ENCODE measurements around the gene SETD2. TPM values are rescaled to one million over a fixed set of nuclear protein-coding genes. Genes with fewer than 3 reads are reported as not detected.

Gene SETD2
- total RNA-seq, 2 experiments from 2014 or later: 87.3 to 87.4 TPM

DNA sequence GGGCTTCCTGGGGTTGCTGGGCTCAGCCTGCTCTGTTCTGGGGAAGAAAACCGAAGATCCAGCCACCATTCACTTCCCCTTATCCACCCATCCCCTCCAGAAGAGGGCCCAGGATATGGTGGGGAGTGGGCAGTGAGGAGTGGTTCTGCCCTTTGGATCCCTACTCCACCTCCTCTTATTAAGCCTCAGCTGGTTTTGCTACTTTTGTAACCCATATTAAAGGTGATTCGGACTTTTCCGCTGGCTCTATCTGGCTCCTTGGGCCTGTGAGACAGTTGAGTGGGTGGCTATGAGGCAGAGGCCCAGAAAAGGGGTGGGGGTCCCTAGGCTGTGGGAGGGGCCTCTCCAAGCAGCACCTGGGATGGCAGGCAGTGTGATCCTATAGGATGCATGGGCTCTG lies 150.7 kb downstream of the SETD2 start:
- peaks cover 23% of the 10 kb centered on the region for H3K4me1 ChIP-seq (ENCODE audit: insufficient read depth, low read length)
- CTCF ChIA-PET: interaction anchor here (0.5 kb wide), 1 partner anchor 119 kb away, joined by 6 read pairs; no protein-coding TSS in a partner anchor
- Mint-ChIP-seq H3K27ac (peak overlapping the region; percentile 73), H3K36me3 (ENCODE audit: low read depth) (peaks cover 44% of the 10 kb centered on the region), H3K27me3 (no peaks in the 10 kb centered on the region), H3K9me3 (no peaks in the 10 kb centered on the region), H3K4me1 (ENCODE audit: low read depth) (peaks cover 30% of the 10 kb centered on the region), H3K4me3 (no peak overlapping the region)
- H3K4me3 ChIP-seq (ENCODE audit: low read length): no peak overlapping the region
- intact Hi-C loops (cut with DNase I, micrococcal nuclease): loop anchor here in 1 of 2 experiments (5.0 kb wide), 2 partner anchors 46 to 309 kb away; no protein-coding TSS in a partner anchor
- TF ChIP-seq, protein P1, sequence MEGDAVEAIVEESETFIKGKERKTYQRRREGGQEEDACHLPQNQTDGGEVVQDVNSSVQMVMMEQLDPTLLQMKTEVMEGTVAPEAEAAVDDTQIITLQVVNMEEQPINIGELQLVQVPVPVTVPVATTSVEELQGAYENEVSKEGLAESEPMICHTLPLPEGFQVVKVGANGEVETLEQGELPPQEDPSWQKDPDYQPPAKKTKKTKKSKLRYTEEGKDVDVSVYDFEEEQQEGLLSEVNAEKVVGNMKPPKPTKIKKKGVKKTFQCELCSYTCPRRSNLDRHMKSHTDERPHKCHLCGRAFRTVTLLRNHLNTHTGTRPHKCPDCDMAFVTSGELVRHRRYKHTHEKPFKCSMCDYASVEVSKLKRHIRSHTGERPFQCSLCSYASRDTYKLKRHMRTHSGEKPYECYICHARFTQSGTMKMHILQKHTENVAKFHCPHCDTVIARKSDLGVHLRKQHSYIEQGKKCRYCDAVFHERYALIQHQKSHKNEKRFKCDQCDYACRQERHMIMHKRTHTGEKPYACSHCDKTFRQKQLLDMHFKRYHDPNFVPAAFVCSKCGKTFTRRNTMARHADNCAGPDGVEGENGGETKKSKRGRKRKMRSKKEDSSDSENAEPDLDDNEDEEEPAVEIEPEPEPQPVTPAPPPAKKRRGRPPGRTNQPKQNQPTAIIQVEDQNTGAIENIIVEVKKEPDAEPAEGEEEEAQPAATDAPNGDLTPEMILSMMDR (IDR thresholded peaks at IDR 0.05): no peak
- ATAC-seq (ENCODE audit: poor library complexity) (no peak), DNase-seq (no peak)
- H3K36me3 ChIP-seq (ENCODE audit: insufficient read depth, low read length): peaks cover 48% of the 10 kb centered on the region
- no peaks in the 10 kb centered on the region for H3K9me3 ChIP-seq (ENCODE audit: control insufficient read depth in 1 of 2, insufficient read depth in 1 of 2, low read length in 2 of 2)
- no peaks in the 10 kb centered on the region for H3K27me3 ChIP-seq (ENCODE audit: control insufficient read depth in 1 of 2, insufficient read depth in 2 of 2, low read length in 2 of 2)
- POLR2A ChIA-PET: no interaction called here
- H3K27ac ChIP-seq (ENCODE audit: low read depth in 1 of 2, low read length in 2 of 2): no peak overlapping the region

DNA sequence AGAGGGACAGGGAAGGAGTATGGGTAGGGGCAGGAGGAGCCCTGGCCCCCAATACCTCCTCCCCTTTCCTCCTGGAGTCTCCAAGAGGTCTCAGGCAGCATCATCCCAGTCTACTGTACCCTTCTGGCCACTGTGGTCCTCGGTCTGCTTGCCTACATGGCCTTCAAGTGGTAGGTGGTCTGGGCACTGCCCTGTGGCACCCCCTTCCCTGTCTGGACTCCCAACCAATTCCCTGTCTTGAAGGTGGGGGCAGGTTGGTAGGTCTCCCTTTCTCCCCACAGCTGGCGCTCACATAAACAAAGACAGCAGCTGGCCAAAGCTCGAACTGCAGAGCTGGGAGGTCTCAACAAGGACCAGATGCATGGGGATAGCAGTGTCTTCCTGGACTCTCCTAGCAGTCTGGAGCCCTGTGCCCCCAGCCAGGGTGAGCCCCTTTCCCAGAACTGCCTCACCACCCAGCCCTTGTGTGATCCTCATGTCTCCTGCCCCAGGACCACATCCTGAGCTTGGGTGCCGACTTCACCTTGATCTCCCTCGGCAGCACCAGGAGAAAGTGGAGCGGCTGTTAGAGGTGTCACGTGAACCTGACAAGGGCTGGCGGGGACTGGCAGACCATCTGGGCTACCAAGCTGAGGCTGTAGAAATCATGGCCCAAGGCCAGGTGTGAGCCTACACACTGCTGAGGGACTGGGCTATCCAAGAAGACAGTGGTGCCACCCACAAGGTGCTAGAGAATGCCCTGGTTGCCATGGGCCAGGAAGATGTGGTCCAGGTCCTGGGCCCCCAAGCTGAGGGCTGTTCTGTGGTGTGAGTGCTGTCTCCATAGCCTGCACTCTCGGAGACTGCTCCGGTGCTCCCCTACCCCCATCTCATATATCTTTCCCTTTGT lies 151.3 kb downstream of the SETD2 start:
- Mint-ChIP-seq H3K4me1 (ENCODE audit: low read depth) (peaks cover 23% of the 10 kb centered on the region), H3K9me3 (no peaks in the 10 kb centered on the region), H3K36me3 (ENCODE audit: low read depth) (peaks cover 38% of the 10 kb centered on the region), H3K27ac (peak overlapping the region; percentile 73), H3K4me3 (peak overlapping the region; percentile 42), H3K27me3 (no peaks in the 10 kb centered on the region)
- intact Hi-C loops (cut with DNase I, micrococcal nuclease): loop anchor here in 1 of 2 experiments (5.0 kb wide), 2 partner anchors 45 to 310 kb away; no protein-coding TSS in a partner anchor
- peaks cover 48% of the 10 kb centered on the region for H3K36me3 ChIP-seq (ENCODE audit: insufficient read depth, low read length)
- H3K27me3 ChIP-seq (ENCODE audit: control insufficient read depth in 1 of 2, insufficient read depth in 2 of 2, low read length in 2 of 2): no peaks in the 10 kb centered on the region
- DNase-seq (no peak), ATAC-seq (ENCODE audit: poor library complexity) (no peak)
- ChIA-PET POLR2A (no interaction called here), CTCF (interaction anchor here (0.5 kb wide), 1 partner anchor 118 kb away, joined by 6 read pairs; no protein-coding TSS in a partner anchor)
- H3K27ac ChIP-seq (ENCODE audit: low read depth in 1 of 2, low read length in 2 of 2): peak overlapping the region in 1 of 2 donors; percentile 9
- H3K4me1 ChIP-seq (ENCODE audit: insufficient read depth, low read length): peaks cover 20% of the 10 kb centered on the region
- TF ChIP-seq, protein P1 (IDR thresholded peaks at IDR 0.05): no peak
- no peak overlapping the region for H3K4me3 ChIP-seq (ENCODE audit: low read length)
- H3K9me3 ChIP-seq (ENCODE audit: control insufficient read depth in 1 of 2, insufficient read depth in 1 of 2, low read length in 2 of 2): no peaks in the 10 kb centered on the region

DNA sequence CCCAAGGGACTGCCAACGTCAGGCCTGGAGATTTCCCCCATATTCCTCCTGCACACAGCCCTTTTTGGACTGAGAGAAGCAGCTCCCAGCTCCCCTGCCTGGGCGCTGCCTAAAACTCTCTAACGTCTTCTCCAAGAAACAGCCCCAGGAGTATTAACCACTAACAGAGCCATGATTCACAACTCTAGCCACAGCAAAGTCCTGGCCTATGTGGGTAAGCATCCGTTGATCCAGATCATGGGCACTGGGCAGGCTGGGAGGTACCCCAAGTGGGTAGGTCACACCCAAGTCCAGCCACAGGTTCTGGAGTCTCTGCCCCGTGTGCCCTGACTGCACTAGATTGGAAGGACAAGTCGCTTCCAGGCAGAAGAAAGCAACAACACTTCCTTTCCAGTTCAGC lies 152.5 kb downstream of the SETD2 start:
- peaks cover 11% of the 10 kb centered on the region for H3K4me1 Mint-ChIP-seq (ENCODE audit: low read depth)
- peaks cover 37% of the 10 kb centered on the region for H3K36me3 Mint-ChIP-seq (ENCODE audit: low read depth)
- no peaks in the 10 kb centered on the region for H3K27me3 Mint-ChIP-seq
- Histone ChIP-seq H3K4me1 (ENCODE audit: insufficient read depth, low read length) (peaks cover 10% of the 10 kb centered on the region), H3K27me3 (ENCODE audit: control insufficient read depth in 1 of 2, insufficient read depth in 2 of 2, low read length in 2 of 2) (no peaks in the 10 kb centered on the region), H3K36me3 (ENCODE audit: insufficient read depth, low read length) (peaks cover 48% of the 10 kb centered on the region), H3K4me3 (ENCODE audit: low read length) (no peak overlapping the region), H3K27ac (ENCODE audit: low read depth in 1 of 2, low read length in 2 of 2) (peak overlapping the region in 1 of 2 donors; percentile 29), H3K9me3 (ENCODE audit: control insufficient read depth in 1 of 2, insufficient read depth in 1 of 2, low read length in 2 of 2) (no peaks in the 10 kb centered on the region)
- peak overlapping the region; percentile 59 for H3K27ac Mint-ChIP-seq
- H3K9me3 Mint-ChIP-seq: no peaks in the 10 kb centered on the region
- ATAC-seq (ENCODE audit: poor library complexity): no peak
- H3K4me3 Mint-ChIP-seq: no peak overlapping the region
- intact Hi-C loops (cut with DNase I, micrococcal nuclease): loop anchor here in 1 of 2 experiments (5.0 kb wide), 2 partner anchors 44 to 311 kb away; no protein-coding TSS in a partner anchor
- ChIA-PET CTCF (interaction anchor here (1.5 kb wide), 1 partner anchor 13 kb away, joined by 3 read pairs; no protein-coding TSS in a partner anchor), POLR2A (no interaction called here)
- TF ChIP-seq, protein P1 (IDR thresholded peaks at IDR 0.05): no peak
- no peak for DNase-seq

Data from CD4-positive, alpha-beta T cell (primary cell).